HL-60 (cell line): ENCODE measurements around the gene CCDC117.

ENCODE experiments used
- DNase-seq, 2 experiments: peaks; one replicate each; pipeline ENCODE4 v3.0.0-alpha.2; 2010 to 2020; ENCODE audit warnings: low read depth in 1 of 2, low spot score in 1 of 2
- H3K27ac ChIP-seq: fragments of 250-450 bp; sonication (Bioruptor Pico); replicated peaks from 2 replicates; pipeline ENCODE4 v1.5.1; 2020; ENCODE audit warnings: mild to moderate bottlenecking, moderate library complexity
- H3K27me3 ChIP-seq: fragments of 250-450 bp; sonication (Bioruptor Pico); 2 replicates; pipeline ENCODE4 v1.5.1; 2021; ENCODE audit warnings: mild to moderate bottlenecking, moderate library complexity; ENCODE audit not compliant: insufficient read depth, poor library complexity, severe bottlenecking
- H3K4me3 ChIP-seq: replicated peaks from 2 replicates; pipeline ENCODE4 v1.5.1; 2011; ENCODE audit warnings: mild to moderate bottlenecking, control low read depth, low read length; ENCODE audit not compliant: insufficient read depth
- CTCF ChIP-seq: IDR thresholded peaks from one replicate; pipeline ENCODE4 v1.5.1; 2011; ENCODE audit warnings: low read length, control low read depth, inconsistent platforms; ENCODE audit not compliant: insufficient read depth
- GABPA ChIP-seq: IDR thresholded peaks from 2 replicates; pipeline ENCODE4 v1.6.1; 2012; ENCODE audit warnings: low read depth
- POLR2AphosphoS5 ChIP-seq: IDR thresholded peaks from 2 replicates; pipeline ENCODE4 v1.6.1; 2012; ENCODE audit warnings: low read depth
- SPI1 ChIP-seq: IDR thresholded peaks from 2 replicates; pipeline ENCODE4 v1.6.1; 2012; ENCODE audit warnings: low read depth, mild to moderate bottlenecking, borderline replicate concordance
- TF ChIP-seq, protein P1 (sequence below): IDR thresholded peaks from 2 replicates; pipeline ENCODE4 v1.6.1; 2012; ENCODE audit warnings: low read depth; ENCODE audit not compliant: insufficient replicate concordance

Gene CCDC117

GRCh38 chr22:28798810-28799605, 26.5 kb downstream of the CCDC117 start:
- H3K4me3 ChIP-seq: peak overlapping the region; percentile 72
- no peaks in the 10 kb centered on the region for H3K27me3 ChIP-seq
- peak; percentile 82 to 89 for DNase-seq
- peak overlapping the region; percentile 92 for H3K27ac ChIP-seq
- TF ChIP-seq CTCF (no peak), POLR2AphosphoS5 (peak; percentile 69; the same call in 1 of the 2 replicates), GABPA (no peak), SPI1 (peak; percentile 2; the same call in 1 of the 2 replicates)
- TF ChIP-seq, protein P1, sequence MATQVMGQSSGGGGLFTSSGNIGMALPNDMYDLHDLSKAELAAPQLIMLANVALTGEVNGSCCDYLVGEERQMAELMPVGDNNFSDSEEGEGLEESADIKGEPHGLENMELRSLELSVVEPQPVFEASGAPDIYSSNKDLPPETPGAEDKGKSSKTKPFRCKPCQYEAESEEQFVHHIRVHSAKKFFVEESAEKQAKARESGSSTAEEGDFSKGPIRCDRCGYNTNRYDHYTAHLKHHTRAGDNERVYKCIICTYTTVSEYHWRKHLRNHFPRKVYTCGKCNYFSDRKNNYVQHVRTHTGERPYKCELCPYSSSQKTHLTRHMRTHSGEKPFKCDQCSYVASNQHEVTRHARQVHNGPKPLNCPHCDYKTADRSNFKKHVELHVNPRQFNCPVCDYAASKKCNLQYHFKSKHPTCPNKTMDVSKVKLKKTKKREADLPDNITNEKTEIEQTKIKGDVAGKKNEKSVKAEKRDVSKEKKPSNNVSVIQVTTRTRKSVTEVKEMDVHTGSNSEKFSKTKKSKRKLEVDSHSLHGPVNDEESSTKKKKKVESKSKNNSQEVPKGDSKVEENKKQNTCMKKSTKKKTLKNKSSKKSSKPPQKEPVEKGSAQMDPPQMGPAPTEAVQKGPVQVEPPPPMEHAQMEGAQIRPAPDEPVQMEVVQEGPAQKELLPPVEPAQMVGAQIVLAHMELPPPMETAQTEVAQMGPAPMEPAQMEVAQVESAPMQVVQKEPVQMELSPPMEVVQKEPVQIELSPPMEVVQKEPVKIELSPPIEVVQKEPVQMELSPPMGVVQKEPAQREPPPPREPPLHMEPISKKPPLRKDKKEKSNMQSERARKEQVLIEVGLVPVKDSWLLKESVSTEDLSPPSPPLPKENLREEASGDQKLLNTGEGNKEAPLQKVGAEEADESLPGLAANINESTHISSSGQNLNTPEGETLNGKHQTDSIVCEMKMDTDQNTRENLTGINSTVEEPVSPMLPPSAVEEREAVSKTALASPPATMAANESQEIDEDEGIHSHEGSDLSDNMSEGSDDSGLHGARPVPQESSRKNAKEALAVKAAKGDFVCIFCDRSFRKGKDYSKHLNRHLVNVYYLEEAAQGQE: no peak

DNA sequence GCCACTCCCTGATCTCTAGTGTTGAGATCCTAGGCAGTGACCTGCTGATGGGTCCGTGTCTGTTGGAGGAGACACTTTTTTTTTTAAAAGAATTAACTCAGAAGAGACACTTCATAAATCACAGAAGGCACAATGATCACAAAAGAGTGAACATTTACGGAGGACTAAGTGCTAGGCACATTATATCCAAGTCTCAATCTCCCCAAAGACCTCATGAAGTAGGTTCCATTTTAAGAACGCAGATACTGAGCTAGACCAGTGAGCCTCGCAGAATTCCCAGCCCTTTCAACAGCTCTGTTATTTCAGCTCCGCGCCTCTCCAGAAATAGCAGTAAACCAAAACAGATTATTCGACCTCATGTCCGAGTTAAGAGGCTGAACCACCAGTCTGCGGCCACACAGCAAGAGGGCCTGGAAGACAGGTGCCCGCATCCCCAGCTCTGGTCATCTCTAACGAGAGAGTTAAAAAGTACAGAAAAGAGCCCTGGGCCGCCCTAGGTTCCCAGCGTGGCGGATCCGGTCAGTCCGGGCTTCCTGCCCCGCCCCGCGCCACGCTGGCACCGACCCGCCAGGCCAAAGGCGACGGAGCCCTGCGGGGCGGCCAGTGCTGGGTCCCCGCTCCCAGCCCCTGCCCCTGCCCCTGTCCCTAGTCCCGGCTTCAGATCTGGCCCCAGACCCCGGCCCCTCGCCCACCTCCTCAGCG, 27.3 kb downstream of the CCDC117 start:
- H3K27me3 ChIP-seq: no peaks in the 10 kb centered on the region
- TF ChIP-seq CTCF: no peak
- TF ChIP-seq GABPA: no peak
- TF ChIP-seq, protein P1: no peak
- TF ChIP-seq POLR2AphosphoS5: no peak; the same call in none of the 2 replicates
- TF ChIP-seq SPI1: no peak
- peak overlapping the region; percentile 72 for H3K4me3 ChIP-seq
- DNase-seq: no peak
- peak overlapping the region; percentile 92 for H3K27ac ChIP-seq

DNA sequence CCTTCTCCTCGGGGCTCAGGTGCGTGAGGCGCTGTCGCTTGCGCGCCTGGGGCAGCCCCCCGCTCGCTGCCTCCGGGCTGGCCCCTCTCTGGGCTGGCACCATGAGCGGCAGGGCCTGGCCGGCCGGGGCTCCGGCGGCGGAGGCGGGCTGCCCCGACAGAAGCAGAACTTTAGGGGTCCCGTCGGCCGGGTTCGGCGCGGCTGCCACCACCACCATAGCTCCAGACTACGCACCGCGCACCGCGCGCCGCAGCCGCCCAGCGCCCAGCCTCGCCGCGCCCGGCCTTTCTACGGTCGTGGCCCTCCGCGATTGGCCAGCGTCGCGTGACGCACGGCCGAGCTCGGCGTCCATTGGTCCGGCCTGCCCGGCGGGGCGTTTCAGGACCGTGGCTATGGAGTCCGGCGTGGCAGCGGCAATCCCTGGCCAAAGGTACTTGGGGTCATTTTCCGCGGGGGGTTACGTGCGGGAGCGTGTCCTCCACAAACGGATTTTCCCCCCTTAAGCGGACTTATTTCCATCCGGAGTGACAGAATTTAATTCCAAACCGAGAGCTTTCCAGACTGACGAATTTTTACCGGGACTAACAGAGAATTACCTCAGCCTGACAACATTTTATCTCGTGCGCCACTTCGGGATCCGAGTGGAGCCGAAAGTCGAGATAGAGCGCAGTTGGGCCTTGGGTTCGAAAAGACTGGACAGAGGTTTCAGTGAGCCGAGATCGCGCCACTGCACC, 28.0 kb downstream of the CCDC117 start, which contains the start of gene XBP1:
Gene XBP1, minus strand, starts transcription at position 262 of the 734 bp plus-strand sequence.
- H3K4me3 ChIP-seq: peak within 1 kb of the TSS; percentile 72
- peak; percentile 88 to 92 for DNase-seq
- TF ChIP-seq SPI1 (no peak), CTCF (no peak), POLR2AphosphoS5 (peak; percentile 81)
- TF ChIP-seq, protein P1: peak; percentile 54
- H3K27me3 ChIP-seq: no peaks in the 10 kb centered on the region
- peak within 1 kb of the TSS; percentile 92 for H3K27ac ChIP-seq
